Stimulated activated CD8-positive, alpha-beta memory T cell treated with anti-CD3 and anti-CD28 coated beads, Interleukin-15, amount 100 ng/mL, for 48 hours (primary cell): Measurements from ENCODE around the gene IGLL5.
"Not testable (repeated sequence)": the region's sequence is repeated elsewhere in the genome, so short reads cannot be mapped to it uniquely, and the experiment has no call there.

ENCODE experiments used
- DNase-seq, 2 donors: peaks; one replicate each; pipeline ENCODE4 v3.0.0-alpha.2; 2020; ENCODE audit warnings: low read depth in 2 of 2

Gene IGLL5

GRCh38 chr22:22900527-22901205, 13.1 kb downstream of the IGLL5 start:
- DNase-seq, result not testable (repeated sequence)

GRCh38 chr22:22901578-22902218, 14.1 kb downstream of the IGLL5 start:
- DNase-seq, result no peak

GRCh38 chr22:22902247-22903001, 14.8 kb downstream of the IGLL5 start:
- no peak for DNase-seq

- DNase-seq, result no peak
Observed at GRCh38 chr22:22903355-22903777, 15.8 kb downstream of the IGLL5 start.

GRCh38 chr22:22903781-22904192, 16.2 kb downstream of the IGLL5 start:
- not testable (repeated sequence) for DNase-seq

GRCh38 chr22:22904736-22905135, 17.1 kb downstream of the IGLL5 start:
- not testable (repeated sequence) for DNase-seq

GRCh38 chr22:22906391-22906790, 18.8 kb downstream of the IGLL5 start:
- not testable (repeated sequence) for DNase-seq

GRCh38 chr22:22906907-22907550, 19.4 kb downstream of the IGLL5 start:
- no peak for DNase-seq

- no peak for DNase-seq
Observed at GRCh38 chr22:22907551-22908494, 20.2 kb downstream of the IGLL5 start.

- DNase-seq, result no peak
Observed at GRCh38 chr22:22908495-22908861, 20.9 kb downstream of the IGLL5 start.

- no peak for DNase-seq
Observed at GRCh38 chr22:22908941-22909604, 21.5 kb downstream of the IGLL5 start.

GRCh38 chr22:22909605-22910271, 22.1 kb downstream of the IGLL5 start:
- no peak for DNase-seq

- no peak for DNase-seq
Observed at GRCh38 chr22:22910272-22911240, 22.9 kb downstream of the IGLL5 start.

GRCh38 chr22:22911327-22912134, 23.9 kb downstream of the IGLL5 start:
- no peak for DNase-seq

GRCh38 chr22:22912135-22912987, 24.7 kb downstream of the IGLL5 start:
- DNase-seq, result no peak

- no peak for DNase-seq
Observed at GRCh38 chr22:22912988-22913253, 25.3 kb downstream of the IGLL5 start.

- DNase-seq, result no peak
Observed at GRCh38 chr22:22913989-22914388, 26.4 kb downstream of the IGLL5 start.
